Hepatic stellate cell (primary cell): Measurements from ENCODE around the gene C19orf47.

Experiments used
- DNase-seq: peaks from one replicate; pipeline ENCODE4 v3.0.0; 2011; ENCODE audit warnings: low spot score

C19orf47 gene

GRCh38 chr19:40281381-40282208 lies 66.6 kb downstream of the C19orf47 start:
- DNase-seq, result no peak

GRCh38 chr19:40280608-40281221 lies 67.5 kb downstream of the C19orf47 start:
- no peak for DNase-seq

GRCh38 chr19:40279761-40280607 lies 68.2 kb downstream of the C19orf47 start:
- no peak for DNase-seq

GRCh38 chr19:40279120-40279551 lies 69.1 kb downstream of the C19orf47 start:
- no peak for DNase-seq

- no peak for DNase-seq
These were observed 69.7 kb downstream of the C19orf47 start for GRCh38 chr19:40278361-40279035.

- no peak for DNase-seq
These were observed 70.7 kb downstream of the C19orf47 start for GRCh38 chr19:40277356-40278059.

- no peak for DNase-seq
These were observed 73.3 kb downstream of the C19orf47 start for GRCh38 chr19:40274585-40275544.

- DNase-seq, result no peak
These were observed 74.5 kb downstream of the C19orf47 start for GRCh38 chr19:40273469-40274360.

- DNase-seq, result no peak
These were observed 75.9 kb downstream of the C19orf47 start for GRCh38 chr19:40272261-40272660.

GRCh38 chr19:40271706-40272105 lies 76.5 kb downstream of the C19orf47 start:
- no peak for DNase-seq

- DNase-seq, result no peak
These were observed 77.7 kb downstream of the C19orf47 start for GRCh38 chr19:40270362-40271089.
